Hematopoietic multipotent progenitor cell treated with erythropoietin and hydrocortisone succinate and interleukin-3 and kit ligand, for 8 days (in vitro differentiated cells): ENCODE results near the gene PLGLB1.
"Not testable (repeated sequence)": the region's sequence is repeated elsewhere in the genome, so short reads cannot be mapped to it uniquely, and the experiment has no call there.

Experiments used
- DNase-seq: peaks from one replicate; pipeline ENCODE4 v3.0.0-alpha.2; 2015

The PLGLB1 gene

GRCh38 chr2:87021744-87022143, at the start of gene PLGLB1:
Gene PLGLB1, minus strand, starts transcription at chr2:87021844. Its CDS starts 61 bp downstream, at chr2:87021783.
- DNase-seq = not testable (repeated sequence)

- DNase-seq = peak; percentile 3
These were observed 42.7 kb upstream of the PLGLB1 start for GRCh38 chr2:87064305-87064704.

GRCh38 chr2:87063431-87063830, 41.8 kb upstream of the PLGLB1 start:
- DNase-seq = not testable (repeated sequence)

GRCh38 chr2:87061519-87061918, 39.9 kb upstream of the PLGLB1 start:
- not testable (repeated sequence) for DNase-seq

- not testable (repeated sequence) for DNase-seq
These were observed 36.0 kb upstream of the PLGLB1 start for GRCh38 chr2:87057606-87058005.

GRCh38 chr2:87056843-87057242, 35.2 kb upstream of the PLGLB1 start:
- DNase-seq = not testable (repeated sequence)

GRCh38 chr2:87056435-87056834, 34.8 kb upstream of the PLGLB1 start:
- not testable (repeated sequence) for DNase-seq

GRCh38 chr2:87054375-87054774, 32.7 kb upstream of the PLGLB1 start:
- not testable (repeated sequence) for DNase-seq

GRCh38 chr2:87041321-87041978, 19.8 kb upstream of the PLGLB1 start:
- not testable (repeated sequence) for DNase-seq

- not testable (repeated sequence) for DNase-seq
These were observed 7.0 kb upstream of the PLGLB1 start for GRCh38 chr2:87028607-87029006.

GRCh38 chr2:87026816-87027215, 5.2 kb upstream of the PLGLB1 start:
- not testable (repeated sequence) for DNase-seq

GRCh38 chr2:87025927-87026326, 4.3 kb upstream of the PLGLB1 start:
- not testable (repeated sequence) for DNase-seq

- DNase-seq = not testable (repeated sequence)
These were observed 2.5 kb upstream of the PLGLB1 start for GRCh38 chr2:87023988-87024615.

GRCh38 chr2:87021043-87021442, 601 bp downstream of the PLGLB1 start:
- DNase-seq = not testable (repeated sequence)

- not testable (repeated sequence) for DNase-seq
These were observed 2.6 kb downstream of the PLGLB1 start for GRCh38 chr2:87019053-87019452.

- not testable (repeated sequence) for DNase-seq
These were observed 7.0 kb downstream of the PLGLB1 start for GRCh38 chr2:87014489-87015169.

- not testable (repeated sequence) for DNase-seq
These were observed 17.2 kb downstream of the PLGLB1 start for GRCh38 chr2:87004398-87004797.
